VCaP (cell line): ENCODE data around the gene MMP28.

Experiments used
- H3K27ac ChIP-seq: fragments of 450-650 bp; 2 replicates; pipeline ENCODE4 v1.5.1; 2017
- TF ChIP-seq, protein P1 (sequence below): fragments of 450-650 bp; conservative IDR thresholded peaks from 2 replicates; pipeline ENCODE4 v1.5.1; 2017; ENCODE audit warnings: mild to moderate bottlenecking, moderate library complexity

The MMP28 gene

DNA sequence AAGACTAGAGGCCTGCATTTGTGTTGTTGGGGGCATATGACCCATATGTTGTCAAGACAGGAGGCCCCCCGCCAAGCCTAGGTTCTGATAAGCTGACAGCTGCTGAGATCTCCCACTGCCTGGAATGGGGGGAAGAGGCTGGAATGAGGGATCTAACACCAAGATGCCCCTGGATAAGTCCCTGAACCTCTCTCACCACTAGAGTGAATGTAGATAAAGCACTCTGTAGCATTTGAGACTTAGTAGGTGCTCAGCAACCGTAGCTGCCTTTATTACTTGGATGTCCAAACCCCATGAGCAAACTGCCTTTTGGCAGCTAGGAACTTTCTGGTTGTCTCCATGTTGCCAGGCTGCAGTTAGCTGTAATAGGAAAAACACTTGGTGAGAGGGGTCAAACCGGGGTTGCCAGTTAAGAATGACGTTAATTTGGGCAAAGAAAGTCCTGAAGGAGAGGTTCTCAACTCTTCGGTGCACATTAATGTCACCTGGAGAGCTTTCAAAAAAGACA lies 68.4 kb downstream of the MMP28 start:
- TF ChIP-seq, protein P1, sequence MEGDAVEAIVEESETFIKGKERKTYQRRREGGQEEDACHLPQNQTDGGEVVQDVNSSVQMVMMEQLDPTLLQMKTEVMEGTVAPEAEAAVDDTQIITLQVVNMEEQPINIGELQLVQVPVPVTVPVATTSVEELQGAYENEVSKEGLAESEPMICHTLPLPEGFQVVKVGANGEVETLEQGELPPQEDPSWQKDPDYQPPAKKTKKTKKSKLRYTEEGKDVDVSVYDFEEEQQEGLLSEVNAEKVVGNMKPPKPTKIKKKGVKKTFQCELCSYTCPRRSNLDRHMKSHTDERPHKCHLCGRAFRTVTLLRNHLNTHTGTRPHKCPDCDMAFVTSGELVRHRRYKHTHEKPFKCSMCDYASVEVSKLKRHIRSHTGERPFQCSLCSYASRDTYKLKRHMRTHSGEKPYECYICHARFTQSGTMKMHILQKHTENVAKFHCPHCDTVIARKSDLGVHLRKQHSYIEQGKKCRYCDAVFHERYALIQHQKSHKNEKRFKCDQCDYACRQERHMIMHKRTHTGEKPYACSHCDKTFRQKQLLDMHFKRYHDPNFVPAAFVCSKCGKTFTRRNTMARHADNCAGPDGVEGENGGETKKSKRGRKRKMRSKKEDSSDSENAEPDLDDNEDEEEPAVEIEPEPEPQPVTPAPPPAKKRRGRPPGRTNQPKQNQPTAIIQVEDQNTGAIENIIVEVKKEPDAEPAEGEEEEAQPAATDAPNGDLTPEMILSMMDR, result no peak
- no peak overlapping the region for H3K27ac ChIP-seq

DNA sequence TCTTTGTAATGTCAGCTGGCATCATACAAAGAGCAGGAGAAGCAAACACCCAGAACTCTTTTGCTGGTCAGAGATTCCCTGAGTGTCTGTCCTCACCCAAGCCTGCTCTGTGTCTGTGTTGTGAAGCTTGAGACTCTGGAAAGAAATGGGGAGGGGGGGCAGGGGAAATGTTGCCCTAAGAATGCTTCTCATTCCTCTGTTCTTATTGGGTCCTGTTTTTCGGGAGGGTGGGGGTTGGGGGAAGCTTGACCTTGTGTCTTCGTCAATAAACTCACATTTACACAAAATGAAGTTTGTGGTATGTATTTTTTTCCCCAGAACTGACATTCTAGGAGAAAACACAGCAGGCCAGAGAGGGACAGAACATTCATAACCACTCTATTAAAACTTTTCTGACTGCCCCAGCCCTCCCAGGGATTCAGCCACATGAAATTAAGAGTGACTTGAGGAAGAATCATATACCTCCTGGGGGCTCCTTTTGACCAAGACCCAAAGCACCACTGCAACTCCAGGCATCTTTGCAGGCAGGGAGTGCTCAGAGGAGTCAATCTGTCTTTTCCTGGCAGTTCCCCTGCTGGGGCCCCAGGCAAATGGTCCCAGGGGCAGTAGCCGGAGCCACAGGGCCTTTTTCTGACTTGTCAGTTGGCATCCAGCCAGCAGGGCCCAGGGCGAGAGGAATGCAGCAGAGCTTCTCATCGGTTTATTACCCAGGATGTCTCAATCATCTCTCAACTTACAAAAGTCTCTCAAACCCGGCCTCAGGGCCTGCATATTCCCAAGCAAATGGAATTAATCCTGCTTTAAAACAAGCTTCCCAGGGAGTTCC lies 69.1 kb downstream of the MMP28 start:
- TF ChIP-seq, protein P1, result no peak
- no peak overlapping the region for H3K27ac ChIP-seq

DNA sequence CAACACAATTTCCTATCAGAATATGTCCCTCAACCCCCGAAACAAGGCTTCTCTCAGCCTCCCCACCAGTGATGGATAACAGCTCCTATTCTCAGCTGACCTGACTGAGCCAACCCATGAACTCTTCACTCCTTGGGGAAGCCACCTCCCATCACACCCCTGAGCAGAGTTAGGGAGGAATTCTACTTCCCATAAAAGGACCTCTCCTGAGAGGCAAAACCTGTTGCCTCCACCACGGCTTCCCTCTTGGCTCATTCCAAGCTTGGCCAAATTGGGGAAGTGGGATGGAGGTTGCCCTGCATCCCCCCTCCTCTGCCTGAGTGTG lies 69.7 kb downstream of the MMP28 start:
- H3K27ac ChIP-seq, result no peak overlapping the region
- TF ChIP-seq, protein P1, result no peak

DNA sequence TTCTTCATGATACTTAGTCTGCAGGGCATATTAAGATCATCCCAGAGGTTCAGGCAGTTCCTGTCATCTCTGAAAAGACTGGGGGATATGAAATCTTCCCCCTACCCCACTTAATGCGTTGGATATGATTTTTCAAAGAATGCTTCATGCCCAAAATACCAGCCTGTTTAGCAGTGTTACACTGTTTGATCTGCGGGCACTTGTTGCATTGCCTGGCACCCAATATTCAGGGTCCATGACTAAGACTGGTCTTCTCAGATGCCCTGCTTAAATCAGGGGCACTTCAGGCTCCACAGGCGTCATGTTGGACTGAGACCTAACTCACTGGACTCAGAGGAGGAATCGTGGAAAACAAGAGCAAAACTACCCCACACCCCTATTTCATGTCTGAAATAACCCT lies 70.4 kb downstream of the MMP28 start:
- TF ChIP-seq, protein P1, result no peak
- H3K27ac ChIP-seq, result no peak overlapping the region

DNA sequence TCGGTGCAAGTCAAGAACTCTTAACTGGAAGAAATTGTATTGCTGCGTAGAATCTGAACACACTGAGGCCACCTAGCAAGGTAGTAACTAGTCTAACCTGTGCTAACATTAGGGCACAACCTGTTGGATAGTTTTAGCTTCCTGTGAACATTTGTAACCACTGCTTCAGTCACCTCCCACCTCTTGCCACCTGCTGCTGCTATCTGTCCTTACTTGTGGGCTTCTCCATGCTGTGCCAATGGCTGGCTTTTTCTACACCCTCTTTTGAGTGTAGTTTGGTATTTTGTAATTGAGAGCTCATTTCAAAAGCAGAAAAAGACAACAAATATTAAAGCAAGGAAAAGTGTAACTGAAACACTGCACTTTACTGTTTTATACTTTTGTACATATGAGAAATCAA lies 71.7 kb downstream of the MMP28 start:
- TF ChIP-seq, protein P1, result no peak
- H3K27ac ChIP-seq, result no peak overlapping the region

DNA sequence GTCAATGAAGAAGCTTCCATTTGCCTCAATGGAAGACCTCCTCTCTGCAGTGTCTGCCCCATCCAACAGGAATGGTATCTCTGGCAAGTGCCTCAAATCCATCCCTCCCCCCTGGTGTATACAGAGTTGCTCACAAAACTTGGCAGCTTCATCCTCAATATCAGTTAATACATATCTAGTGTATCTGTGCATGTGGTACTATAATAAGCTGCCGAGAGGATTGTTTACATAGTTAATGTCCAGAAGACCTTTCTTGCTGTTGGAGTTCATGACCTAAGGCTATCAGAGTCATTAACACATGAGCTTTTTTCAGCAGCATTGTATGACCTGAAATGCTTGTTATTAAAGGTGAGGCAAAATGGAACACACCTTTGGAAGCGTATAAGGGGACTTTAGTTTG lies 78.0 kb downstream of the MMP28 start:
- peak overlapping the region; percentile 30 for H3K27ac ChIP-seq

DNA sequence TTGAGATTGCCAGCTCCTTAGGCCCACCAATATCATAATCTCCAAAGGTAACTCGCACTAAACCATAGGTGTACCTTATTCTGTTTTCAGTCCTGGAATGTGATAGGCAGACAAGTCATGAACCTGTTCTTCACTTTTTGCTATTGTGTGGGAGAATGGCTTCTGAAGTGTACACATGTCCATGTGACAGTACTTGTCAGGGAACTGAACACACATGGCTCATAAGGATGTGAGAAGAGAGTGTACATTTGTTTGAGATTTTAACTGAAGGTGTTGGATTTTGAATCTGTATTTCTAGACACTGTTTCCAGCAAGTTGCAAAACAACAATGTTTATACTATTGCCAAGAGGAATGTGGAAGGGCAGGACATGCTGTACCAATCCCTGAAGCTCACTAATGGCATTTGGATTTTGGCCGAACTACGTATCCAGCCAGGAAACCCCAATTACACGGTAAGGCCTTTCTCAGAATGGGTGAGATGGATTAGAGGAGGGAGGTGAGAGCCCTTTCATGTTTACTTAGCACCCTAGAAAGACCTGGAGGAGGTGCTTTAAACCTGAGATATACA lies 78.5 kb downstream of the MMP28 start:
- H3K27ac ChIP-seq, result peak overlapping the region; percentile 30
- TF ChIP-seq, protein P1, result no peak

More for the DNA sequence above, 78.0 kb downstream of the MMP28 start:
- TF ChIP-seq, protein P1, result no peak
